GM21367 (cell line): ENCODE measurements around the gene SLC7A10.
"Not testable (repeated sequence)": the region's sequence is repeated elsewhere in the genome, so short reads cannot be mapped to it uniquely, and the experiment has no call there.

ENCODE experiments used
- ATAC-seq: cut with Tn5 transposase; IDR thresholded peaks from one replicate; pipeline ENCODE4 v1.9.1; 2021; ENCODE audit not compliant: unreplicated experiment

SLC7A10 gene

DNA sequence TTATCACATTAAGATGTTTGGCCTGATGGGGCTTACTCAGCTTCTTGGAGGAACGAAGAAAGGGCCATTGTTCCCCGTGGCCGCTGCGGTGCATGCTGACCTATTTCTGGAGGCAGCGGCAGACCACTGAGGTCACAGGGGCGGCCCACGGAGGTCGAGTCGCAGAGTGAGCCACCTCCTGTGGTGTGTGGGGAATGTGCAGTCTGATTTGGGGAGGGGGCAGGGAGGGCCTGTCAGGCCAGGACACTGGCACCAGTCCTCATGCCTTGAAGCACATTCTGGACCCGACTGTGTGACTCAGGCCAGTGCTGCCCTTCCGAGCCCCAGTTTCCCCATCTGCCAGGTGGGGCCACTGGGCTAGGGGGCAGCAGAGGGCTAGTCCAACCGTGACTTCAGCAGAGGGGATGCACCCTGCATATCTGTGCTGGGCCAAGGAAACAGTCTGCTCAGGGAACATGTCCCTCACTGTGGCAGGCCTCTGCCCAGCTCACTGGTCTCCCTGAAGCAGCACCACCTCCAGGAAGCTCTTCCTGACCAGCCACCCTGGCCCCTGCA is 6.3 kb downstream of the SLC7A10 start:
- no peak for ATAC-seq

DNA sequence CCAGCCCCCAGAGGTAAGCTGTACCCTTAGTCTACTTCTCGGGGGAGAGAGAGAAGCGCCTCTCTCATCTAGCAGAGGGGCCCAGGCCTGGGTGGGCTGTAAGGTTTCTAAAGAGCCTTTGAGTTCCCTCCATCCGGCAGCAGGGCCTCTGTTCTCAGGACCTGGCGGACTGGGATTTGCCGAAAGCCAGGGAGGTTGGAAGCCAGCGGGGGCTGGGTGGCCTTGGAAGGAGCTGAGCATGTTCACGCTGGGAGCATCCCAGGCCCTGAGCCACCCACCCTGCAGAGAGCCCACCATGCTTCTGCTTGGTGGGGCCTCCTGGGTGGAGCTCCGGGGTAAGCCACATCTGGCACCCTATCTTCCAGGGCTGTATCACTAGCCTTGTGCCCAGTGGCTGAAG is 7.8 kb downstream of the SLC7A10 start:
- no peak for ATAC-seq

DNA sequence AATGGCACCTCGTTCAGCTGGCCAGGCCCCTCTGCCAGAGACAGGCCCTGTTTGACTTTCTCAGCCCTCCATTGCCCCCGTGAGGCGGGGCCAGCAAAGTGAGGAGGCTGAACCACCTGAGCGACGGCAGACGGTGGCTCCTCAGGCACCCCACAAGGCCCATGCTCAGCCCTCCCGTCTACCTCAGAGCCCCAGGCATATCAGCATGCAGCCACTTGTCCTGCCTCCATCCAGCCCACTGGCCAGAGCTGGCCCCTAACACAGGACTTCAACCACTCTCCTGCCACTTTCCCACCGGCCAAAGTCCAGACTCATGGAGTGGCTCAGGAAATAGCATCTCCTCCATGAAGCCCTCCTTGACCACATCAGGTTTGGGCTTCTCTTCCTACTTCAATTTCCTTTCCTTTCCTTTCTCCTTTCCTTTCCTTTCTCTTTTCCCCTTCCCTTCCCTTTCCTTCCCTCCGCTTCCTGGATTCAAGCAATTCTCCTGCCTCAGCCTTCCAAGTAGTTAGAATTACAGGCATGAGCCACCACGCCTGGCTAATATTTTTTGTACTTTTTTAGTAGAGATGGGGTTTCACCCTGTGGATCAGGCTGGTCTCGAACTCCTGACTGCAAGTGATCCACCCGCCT is 9.3 kb downstream of the SLC7A10 start:
- ATAC-seq: no peak

DNA sequence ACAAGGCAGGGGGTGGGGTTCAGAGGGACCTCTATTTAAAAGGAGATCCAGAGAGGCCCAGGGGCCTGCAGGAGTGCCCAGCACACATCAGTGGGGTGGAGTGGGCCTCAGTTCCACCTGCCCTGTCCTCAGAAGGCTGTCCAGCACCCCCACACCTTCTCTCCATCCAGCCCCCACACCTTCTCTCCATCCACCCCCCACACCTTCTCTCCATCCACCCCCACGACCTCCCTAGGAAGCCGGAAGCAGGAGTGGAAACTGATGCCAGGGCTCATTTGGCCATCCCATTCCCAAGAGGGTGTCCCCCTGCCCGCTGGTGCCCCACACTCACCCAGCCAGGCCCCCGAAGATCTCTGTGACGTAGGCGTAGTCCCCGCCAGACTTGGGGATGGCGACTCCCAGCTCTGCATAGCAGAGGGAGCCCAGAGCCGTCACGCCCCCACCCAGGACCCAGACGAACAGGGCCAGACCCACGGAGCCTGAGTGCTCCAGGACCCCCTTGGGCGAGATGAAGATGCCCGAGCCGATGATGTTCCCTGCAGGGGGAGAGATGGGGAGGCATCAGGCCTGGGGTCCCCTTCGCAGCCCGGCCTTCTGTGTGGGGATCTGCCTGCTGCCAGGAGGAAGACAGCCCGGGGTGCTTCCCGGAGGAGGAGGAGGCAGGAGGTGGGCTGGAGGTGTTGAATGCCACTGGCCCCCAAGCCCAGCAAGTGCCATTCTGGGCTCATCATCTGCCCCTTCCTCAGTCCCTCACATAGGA is 10.0 kb downstream of the SLC7A10 start:
- ATAC-seq: no peak

DNA sequence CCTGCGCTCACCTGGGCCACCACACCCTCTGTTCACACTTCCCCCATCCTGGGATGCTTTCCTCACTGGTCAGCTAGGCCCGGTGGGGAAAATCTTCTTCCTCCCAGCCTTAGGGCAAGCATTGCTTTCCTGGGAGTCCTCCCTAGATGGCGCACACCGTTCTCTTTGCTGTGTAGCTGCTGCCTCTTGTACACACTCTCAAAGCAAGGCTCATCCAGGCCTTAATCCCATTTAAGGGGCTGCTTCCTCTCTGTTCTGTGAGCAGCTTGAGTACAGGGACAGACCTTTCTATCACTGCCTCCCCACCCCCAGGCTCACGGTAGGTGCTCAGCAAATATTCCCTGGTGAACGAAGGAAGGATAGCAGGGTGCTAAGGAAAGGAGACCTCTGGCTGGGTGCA is 11.1 kb downstream of the SLC7A10 start:
- no peak for ATAC-seq

DNA sequence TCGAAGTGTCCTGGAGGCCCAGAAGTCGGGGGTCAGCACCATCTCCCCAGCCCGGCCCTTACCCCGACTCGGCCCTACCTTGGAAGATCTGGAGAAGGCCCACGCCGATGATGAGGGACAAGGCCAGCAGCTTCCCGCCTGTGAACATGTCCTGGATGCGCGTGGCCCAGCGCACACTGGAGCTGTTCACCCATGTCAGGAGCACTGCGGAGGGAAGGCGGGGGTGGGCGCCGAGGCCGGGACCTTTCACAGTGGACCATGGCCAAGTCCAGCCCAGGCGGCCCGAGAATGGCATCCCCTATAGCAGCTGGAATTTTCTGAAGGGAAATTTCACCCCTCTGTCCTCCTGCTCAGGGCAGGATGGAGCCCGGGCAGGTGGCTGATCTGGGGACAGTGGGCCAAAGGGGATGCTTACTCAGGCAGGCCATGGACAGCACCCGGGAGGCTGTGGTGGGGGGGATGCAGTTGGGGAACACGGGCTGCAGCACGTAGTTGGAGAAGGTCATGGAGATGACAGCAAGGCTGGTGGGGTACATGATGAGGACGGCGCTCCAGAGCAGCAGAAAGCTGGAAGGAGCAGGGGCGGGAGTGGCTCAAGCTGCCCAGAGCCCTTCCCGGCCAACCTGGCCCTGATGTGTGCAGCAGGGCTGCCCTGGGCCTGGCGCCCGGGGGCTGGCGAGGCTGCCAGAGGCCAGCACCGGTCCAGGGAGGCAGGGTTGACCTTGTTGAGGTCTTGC is 13.0 kb downstream of the SLC7A10 start:
- no peak for ATAC-seq

DNA sequence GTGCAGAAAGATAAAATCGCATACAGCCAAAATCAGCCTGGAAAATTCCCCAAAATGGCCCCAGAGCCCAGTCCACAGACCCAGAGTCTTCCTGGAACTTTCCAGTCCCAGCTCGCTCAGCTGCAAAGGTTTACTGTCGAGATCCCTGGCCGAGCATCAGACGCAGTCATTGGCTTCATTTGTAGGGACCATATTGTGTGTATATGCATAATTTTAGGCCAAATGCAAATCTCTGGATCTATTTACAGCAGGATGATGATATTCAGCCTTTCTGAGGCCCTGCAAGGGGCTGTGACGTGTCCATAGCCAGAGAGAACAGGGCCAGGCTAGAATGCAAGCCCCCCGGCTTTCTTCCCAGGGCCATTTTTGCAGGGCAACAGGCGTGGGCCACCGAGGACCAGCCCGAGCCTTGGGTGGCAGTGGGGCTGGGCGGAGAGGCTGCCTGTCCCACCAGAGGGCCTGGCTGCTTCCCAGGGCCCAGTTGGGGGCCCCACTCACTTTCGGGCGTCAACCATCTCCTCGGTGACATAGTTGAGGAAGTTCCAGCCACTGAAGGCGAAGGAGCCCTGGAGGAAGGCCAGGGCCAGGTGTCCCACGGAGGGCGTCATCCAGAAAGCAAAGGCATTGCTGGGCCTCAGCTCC is 13.7 kb downstream of the SLC7A10 start:
- ATAC-seq: no peak

DNA sequence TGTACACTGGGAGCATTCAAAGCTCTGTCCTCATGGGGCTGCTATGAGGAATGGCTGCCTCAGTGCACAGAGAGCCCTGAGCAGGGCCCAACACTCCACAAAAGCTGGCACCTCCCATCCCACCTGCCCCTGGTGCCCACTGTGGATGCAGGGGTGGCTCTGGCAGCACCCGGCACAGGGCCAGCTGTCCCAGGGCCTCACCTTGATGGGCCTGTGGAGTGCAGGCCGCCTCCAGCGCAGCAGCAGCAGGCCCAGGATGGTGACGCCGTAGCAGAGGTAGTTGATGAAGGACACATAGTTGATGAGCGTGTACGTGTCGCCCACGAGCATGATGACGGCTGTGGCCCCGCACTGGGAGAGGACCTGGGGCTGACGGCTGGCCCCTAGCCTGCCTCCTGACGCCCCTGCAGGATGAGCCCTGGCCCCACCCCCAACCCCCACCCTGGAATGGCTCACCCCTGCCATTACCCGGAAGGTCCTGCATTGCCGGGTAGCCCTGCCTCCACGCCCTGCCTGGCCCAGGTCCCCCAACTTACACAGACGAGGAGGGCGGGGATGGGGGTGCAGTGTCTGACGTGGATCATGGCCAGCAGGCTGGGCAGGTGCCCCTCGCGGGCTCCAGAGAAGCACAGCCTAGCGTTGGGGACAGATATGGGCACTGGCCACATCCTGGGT is 15.2 kb downstream of the SLC7A10 start:
- no peak for ATAC-seq

DNA sequence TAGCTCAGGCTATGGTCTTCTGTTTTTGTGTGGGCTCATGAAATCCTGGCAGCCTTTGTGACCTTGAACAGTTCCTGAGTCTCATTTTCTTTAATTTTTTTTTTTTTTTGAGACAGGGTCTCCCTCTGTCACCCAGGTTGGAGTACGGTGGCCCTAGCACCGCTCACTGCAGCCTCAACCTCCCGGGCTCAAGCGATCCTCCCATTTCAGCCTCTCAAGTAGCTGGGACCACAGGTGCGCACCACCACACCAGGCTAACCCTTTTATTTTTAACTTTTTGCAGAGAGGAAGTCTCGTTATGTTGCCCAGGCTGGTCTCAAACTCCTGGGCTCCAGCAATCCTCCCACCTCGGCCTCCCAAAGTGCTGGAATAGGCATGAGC is 15.8 kb downstream of the SLC7A10 start:
- ATAC-seq: not testable (repeated sequence)

DNA sequence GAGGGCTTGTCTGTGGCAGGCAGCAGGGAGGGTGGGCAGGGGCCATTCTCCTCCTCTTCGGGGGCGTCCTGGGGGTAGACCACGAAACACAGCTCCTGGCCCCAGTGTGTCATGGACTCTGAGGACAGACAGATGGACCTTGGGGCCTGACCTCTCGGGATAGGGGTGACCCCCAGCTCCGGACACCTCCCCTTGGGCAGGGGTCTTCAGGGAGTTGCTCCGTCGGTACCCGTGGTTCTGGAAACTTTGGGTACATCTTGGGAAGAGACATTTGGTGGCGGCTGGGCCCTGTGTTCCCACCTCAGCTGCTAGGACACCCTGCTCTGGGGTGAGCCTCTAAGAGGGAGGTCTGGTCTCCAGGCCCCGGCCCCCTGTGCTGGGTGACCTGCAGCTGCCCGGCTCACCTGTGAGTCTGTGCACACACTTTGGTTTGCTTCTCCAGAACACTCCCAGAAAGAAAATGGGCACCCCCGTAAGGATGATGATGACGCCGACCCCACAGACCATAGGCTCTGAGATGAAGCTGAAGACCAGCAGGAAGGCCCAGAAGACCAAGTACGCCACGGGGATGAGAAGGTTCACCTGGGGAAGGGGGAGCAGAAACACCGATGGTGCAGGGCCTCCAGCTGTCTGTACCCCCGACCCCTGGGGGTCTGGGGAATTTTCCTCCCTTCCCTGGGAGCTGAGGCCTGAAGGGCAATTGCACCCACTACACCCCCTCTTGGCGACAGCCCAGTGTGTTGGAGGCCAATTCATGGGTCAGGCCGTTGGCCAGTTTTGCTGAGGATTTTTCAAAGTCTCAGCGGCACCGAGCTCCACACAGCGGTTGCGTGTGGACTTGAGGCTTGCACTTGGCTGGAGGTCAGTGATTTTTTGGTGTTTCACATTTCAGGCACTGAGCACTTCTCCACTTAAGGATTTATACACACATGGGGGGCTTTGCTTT is 16.5 kb downstream of the SLC7A10 start:
- no peak for ATAC-seq

DNA sequence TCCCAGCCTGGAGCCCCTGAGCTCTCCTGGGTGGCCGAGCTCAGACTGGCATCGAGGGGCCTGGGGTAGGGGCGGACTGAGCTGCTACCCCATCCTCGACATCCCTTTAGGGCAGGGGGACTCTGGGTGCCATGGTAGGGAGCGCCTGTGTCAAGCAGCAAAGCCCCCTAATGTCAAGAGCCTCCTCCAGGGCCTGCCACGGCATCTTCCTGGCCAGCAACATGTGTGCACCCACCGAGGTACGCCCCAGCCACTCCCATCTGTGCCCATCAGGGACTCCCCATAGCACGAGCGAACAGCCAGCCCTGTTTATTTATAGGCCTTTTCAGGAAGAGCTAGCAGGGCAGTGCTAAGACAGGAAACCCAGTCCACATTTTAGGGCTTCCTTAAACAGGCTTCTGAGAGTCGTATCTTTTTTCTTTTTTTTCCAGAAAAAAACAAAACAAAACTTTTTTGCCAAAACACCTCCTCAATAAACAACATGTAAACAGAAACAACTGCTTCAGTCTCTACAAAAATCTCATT is 17.2 kb downstream of the SLC7A10 start:
- no peak for ATAC-seq

DNA sequence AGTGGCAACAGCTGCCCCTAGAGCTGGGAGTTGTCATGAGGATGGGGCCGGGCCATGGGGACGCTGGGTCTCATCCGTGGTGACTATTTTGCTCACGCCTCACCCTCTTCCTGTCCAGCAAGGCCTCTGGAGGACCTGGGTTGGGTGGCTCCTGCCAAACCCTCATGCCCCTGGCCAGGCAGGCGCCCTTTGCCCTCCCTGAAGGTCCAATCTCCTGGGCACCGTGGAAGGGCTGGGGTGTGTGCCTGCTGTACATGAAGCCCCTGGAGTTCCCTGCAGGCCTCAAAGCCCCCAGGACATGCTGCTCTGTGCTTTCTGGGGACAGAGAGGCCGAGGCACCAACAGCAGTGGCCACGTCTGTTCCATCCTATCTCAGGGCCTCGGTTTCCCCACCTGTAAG is 17.7 kb downstream of the SLC7A10 start:
- ATAC-seq: no peak

DNA sequence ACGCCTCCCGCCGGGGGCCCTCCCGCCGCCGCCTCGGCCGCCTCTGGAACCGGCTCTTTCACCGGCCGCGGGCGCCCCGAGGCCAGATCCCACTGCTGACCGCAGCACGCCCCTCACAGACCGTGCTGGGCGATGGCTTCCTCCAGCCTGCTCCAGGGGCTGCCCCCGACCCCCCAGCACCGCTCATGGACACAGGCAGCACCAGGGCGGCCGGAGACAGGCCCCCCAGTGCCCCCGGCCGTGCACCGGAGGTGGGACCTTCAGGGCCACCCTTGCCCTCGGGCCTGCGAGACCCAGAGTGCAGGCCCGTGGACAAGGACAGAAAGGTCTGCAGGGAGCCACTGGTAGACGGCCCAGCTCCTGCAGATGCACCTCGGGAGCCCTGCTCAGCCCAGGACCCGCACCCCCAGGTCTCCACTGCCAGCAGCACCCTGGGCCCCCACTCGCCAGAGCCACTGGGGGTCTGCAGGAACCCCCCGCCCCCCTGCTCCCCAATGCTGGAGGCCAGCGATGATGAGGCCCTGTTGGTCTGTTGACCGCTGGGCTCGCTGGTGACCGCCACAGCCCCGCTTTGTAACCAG is 18.5 kb downstream of the SLC7A10 start:
- no peak for ATAC-seq

DNA sequence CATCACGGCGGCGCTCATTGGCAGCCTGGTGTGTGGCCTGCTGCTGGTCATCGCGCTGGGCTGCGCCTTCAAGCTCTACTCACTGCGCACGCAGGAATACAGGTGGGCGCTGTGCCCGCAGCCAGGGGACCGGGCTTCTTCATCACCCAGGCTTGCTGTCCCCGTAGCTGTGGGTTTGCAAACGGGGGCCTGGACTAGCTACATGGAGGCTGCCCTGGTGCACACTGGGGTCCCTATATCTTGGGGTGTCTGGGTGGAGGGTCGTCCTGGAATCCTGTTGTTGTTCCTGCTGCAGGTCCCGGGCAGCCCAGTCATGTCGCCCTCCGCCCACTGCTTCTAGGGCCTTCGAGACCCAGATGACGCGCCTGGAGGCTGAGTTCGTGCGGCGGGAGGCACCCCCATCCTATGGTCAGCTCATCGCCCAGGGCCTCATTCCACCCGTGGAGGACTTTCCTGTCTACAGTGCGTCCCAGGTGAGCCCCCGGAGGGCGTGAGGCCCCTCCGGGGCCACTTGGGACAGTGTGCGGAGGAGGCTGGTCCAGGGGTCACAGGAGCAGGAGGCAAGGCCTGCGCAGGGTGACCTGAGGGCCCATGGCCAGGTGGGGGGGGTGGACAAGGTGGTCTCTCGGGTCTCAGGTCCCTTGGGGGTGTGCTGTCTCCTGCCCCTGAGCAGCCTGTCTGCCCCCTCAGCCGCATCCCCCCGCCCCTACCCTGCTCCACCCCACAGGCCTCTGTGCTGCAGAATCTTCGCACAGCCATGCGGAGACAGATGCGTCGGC is 19.2 kb downstream of the SLC7A10 start:
- no peak for ATAC-seq

DNA sequence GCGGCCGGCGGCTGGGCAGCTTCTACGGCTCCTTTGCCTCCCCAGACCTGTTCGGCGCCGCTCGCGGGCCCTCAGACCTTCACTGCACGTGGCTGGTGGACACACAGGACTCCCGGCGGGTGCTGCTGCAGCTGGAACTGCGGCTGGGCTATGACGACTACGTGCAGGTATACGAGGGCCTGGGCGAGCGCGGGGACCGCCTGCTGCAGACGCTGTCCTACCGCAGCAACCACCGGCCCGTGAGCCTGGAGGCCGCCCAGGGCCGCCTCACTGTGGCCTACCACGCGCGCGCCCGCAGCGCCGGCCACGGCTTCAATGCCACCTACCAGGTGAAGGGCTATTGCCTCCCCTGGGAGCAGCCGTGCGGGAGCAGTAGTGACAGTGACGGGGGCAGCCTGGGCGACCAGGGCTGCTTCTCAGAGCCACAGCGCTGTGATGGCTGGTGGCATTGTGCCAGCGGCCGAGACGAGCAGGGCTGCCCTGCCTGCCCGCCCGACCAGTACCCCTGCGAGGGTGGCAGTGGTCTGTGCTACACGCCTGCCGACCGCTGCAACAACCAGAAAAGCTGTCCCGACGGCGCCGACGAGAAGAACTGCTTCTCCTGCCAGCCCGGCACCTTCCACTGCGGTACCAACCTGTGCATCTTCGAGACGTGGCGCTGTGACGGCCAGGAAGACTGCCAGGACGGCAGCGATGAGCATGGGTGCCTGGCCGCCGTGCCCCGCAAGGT is 20.0 kb downstream of the SLC7A10 start:
- ATAC-seq: no peak

DNA sequence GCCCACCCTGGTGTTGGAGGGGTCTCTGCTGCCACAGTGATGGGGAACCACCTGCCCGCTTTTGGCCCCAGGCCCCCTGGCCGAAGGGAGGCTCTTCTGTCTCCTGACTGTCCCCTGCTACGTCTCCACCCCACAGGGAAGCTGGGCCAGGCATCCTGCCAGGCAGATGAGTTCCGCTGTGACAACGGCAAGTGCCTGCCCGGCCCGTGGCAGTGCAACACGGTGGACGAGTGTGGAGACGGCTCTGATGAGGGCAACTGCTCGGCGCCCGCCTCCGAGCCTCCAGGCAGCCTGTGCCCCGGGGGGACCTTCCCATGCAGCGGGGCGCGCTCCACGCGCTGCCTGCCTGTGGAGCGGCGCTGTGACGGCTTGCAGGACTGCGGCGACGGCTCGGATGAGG is 20.5 kb downstream of the SLC7A10 start:
- ATAC-seq: no peak

DNA sequence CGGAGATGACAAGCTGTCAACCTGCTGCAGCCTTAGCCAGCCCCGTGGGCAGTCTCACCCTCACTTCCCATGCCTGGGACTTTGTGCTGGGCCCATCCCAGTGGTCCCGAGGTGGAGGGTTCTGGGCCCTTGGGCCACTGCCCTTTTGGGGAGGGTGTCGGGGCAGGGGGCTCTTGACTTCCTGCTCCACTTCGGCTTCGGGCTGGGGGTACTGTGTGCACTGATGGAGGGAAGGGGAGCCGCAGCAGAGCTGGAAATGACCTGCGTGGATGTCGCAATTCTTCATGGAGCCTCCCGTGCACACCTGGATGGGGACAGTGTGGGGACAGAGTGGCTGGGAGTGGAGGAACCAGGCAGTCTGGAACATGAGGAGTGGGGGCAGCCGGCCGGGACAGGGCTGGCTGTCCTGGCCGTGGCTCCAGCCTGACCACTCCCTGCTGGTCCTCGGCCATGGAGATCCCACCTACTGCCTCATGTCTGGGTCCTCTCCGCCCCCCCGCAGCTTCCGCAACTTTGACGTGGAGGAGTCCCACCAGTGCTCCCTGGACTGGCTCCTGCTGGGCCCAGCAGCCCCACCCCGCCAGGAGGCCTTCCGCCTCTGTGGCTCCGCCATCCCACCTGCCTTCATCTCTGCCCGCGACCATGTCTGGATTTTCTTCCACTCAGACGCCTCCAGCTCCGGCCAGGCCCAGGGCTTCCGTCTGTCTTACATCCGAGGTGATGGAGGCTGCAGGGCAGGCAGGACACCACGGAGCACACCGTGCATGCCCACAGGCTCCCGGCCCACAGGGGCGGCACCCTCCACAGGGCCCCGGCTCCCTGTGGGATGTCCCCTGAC is 21.3 kb downstream of the SLC7A10 start:
- ATAC-seq: no peak
